22Rv1 (cell line): ENCODE measurements around the gene APBA1.

Experiments
- H3K27ac ChIP-seq: fragments of 450-650 bp; 2 replicates; pipeline ENCODE4 v1.5.1; 2017
- CTCF ChIP-seq: fragments of 450-650 bp; IDR thresholded peaks from 2 replicates; pipeline ENCODE4 v1.5.1; 2017; ENCODE audit warnings: mild to moderate bottlenecking
- ZFX ChIP-seq: fragments of 450-650 bp; IDR thresholded peaks from 2 replicates; pipeline ENCODE4 v1.6.1; 2017; ENCODE audit warnings: antibody characterized with exemption, borderline replicate concordance

The APBA1 gene

GRCh38 chr9:69499959-69500358, 172.2 kb downstream of the APBA1 start:
- no peak for TF ChIP-seq ZFX
- TF ChIP-seq CTCF, result no peak
- no peak overlapping the region for H3K27ac ChIP-seq

- no peak overlapping the region for H3K27ac ChIP-seq
- TF ChIP-seq ZFX, result no peak
- TF ChIP-seq CTCF, result no peak
Observed at GRCh38 chr9:69499407-69499806, 172.8 kb downstream of the APBA1 start.

DNA sequence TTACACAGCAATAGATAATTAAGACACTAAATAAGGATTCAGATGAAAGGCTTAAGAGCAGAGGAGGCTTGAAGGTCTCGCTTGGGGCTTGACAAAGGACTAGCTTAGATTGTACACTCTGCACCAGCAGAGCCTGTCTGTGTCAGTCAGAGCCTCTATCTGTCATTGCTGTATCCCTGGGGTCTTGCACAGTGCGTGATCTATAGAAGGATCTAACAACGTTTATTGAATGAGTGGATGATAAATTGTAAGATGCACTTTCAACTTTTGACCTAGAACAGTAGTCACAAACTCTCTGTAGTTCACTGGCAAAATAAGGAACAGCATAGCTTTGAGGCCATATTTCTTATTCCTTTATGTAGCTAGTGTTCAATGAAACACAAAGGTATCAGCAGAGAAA, 173.7 kb downstream of the APBA1 start:
- no peak overlapping the region for H3K27ac ChIP-seq
- TF ChIP-seq ZFX (no peak), CTCF (no peak)

DNA sequence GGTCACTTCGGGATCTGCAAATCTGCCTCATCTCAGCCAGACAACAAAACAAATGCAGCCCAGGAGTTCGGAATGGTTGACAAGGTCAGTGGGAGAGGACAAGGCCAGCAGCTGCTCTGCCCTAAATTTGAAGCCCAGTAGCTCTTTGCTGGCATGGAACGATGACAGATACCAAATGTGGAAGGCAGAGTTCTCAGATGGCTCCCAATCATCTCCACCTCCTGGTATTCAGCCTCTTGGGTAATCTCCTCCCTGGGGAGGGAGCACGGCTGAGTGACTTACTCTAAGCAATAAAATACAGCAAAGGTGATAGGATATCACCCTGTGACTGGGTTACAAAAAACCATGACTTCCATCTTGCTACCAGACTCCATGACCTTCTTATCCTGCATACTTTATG, 174.4 kb downstream of the APBA1 start:
- H3K27ac ChIP-seq, result no peak overlapping the region
- TF ChIP-seq ZFX (no peak), CTCF (no peak)

DNA sequence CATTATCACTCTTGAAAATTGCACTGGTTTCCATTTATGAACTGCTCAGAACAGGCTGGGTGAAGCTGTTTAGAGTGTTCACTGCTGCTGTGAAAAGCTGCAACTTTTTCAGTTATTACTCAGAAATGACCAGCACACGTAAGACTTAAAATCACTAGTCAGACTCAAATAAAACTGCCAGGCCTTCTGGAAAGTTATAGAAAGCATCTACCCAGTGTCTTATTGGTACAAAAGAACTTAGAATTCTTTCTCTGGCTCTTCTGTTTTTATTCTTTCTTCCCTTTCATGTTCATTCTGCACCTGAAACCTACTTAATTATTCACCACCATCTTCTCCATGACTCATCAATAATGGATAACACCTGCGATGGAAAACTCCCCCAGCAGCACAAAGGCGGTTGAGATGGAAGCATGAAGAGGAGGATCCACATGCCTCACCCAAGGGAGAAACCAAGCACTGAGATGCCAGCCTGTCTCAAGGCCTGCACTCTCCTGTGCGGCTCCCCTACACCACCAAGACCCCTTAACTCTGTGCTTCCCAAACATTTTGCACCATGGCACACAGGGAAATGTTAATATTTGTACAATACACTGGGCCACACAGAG, 175.2 kb downstream of the APBA1 start:
- no peak overlapping the region for H3K27ac ChIP-seq

GRCh38 chr9:69495296-69495695, 176.9 kb downstream of the APBA1 start:
- H3K27ac ChIP-seq, result no peak overlapping the region
- TF ChIP-seq CTCF (no peak), ZFX (no peak)

More for the DNA sequence above, 175.2 kb downstream of the APBA1 start:
- no peak for TF ChIP-seq ZFX
- no peak for TF ChIP-seq CTCF

- H3K27ac ChIP-seq, result no peak overlapping the region
- TF ChIP-seq ZFX (no peak), CTCF (no peak)
Observed at GRCh38 chr9:69494763-69495162, 177.4 kb downstream of the APBA1 start.
